Stimulated activated CD4-positive, alpha-beta T cell treated with anti-CD3 and anti-CD28 coated beads, TNF-alpha, amount 100 ng/mL, for 4 hours (primary cell): ENCODE data around the gene MIB2.

Experiments used
- DNase-seq, 3 experiments: peaks; one replicate each; pipeline ENCODE4 v3.0.0-alpha.2; 2020; ENCODE audit warnings: low read depth in 3 of 3

Gene MIB2

GRCh38 chr1:1678581-1679380 lies 63.5 kb downstream of the MIB2 start:
- no peak for DNase-seq
